Spleen (tissue), 11 donors: ENCODE results near the gene TMEM132D. TPM values are rescaled to one million over a fixed set of nuclear protein-coding genes. Genes with fewer than 3 reads are reported as not detected.

ENCODE experiments used
- DNase-seq: peaks from one replicate; pipeline ENCODE4 v3.0.0-alpha.2; 2020
- H3K27ac ChIP-seq, 8 donors: fragments of 200-600 bp; sonication (generic) in 7 of 8; 1 replicate in 4 of 8; 2 replicates in 4 of 8; pipeline versions ENCODE4 v1.5.0 to v1.8.0; 2016 to 2021; ENCODE audit warnings: inconsistent platforms in 4 of 8, mild to moderate bottlenecking in 4 of 8, moderate library complexity in 1 of 8
- H3K27me3 ChIP-seq, 7 donors: fragments of 200-600 bp; sonication (generic) in 6 of 7; replicated peaks in 1 of 7; 1 replicate in 4 of 7; 2 replicates in 3 of 7; pipeline versions ENCODE4 v1.5.0 to v1.8.0; 2016 to 2021; ENCODE audit warnings: inconsistent platforms in 3 of 7, mild to moderate bottlenecking in 1 of 7
- H3K36me3 ChIP-seq, 6 donors: fragments of 200-600 bp; sonication (generic) in 5 of 6; 1 replicate in 4 of 6; 2 replicates in 2 of 6; pipeline versions ENCODE4 v1.5.0 to v1.8.0; 2016 to 2021; ENCODE audit warnings: inconsistent platforms in 2 of 6
- H3K4me1 ChIP-seq, 6 donors: fragments of 200-600 bp; sonication (generic) in 5 of 6; 1 replicate in 3 of 6; 2 replicates in 3 of 6; pipeline versions ENCODE4 v1.5.0 to v1.8.0; 2016 to 2021; ENCODE audit warnings: inconsistent platforms in 3 of 6
- H3K4me3 ChIP-seq, 8 donors: fragments of 200-600 bp; sonication (generic) in 7 of 8; 1 replicate in 4 of 8; 2 replicates in 4 of 8; pipeline versions ENCODE4 v1.5.0 to v1.8.0; 2016 to 2021; ENCODE audit warnings: inconsistent platforms in 4 of 8, mild to moderate bottlenecking in 4 of 8, moderate library complexity in 2 of 8
- H3K9me3 ChIP-seq, 8 donors: fragments of 200-600 bp; sonication (generic) in 7 of 8; 1 replicate in 4 of 8; 2 replicates in 4 of 8; pipeline versions ENCODE4 v1.5.0 to v1.8.0; 2016 to 2021; ENCODE audit warnings: inconsistent platforms in 4 of 8
- POLR2A ChIP-seq, 3 donors: fragments of 450-650 bp; IDR thresholded peaks; one replicate each; pipeline ENCODE4 v1.5.1; 2017; ENCODE audit warnings: antibody characterized with exemption in 3 of 3, mild to moderate bottlenecking in 1 of 3
- POLR2AphosphoS5 ChIP-seq, 3 donors: sonication (generic); formaldehyde crosslinking; IDR thresholded peaks; one replicate each; pipeline ENCODE4 v1.5.1; 2017; ENCODE audit warnings: antibody characterized with exemption in 3 of 3
- WGBS, 5 donors: extraction: QIAGEN DNeasy Blood & Tissue Kit in 3 of 5; methylation state at CpG; one replicate each; pipeline versions ENCODE4 v1.1.5 to v1.1.7; 2013 to 2018; 5-methylcytosine and 5-hydroxymethylcytosine counted together
- intact Hi-C: fragments of 100-400 bp; cut with DNase I; formaldehyde crosslinking; loops from one replicate; pipeline ENCODE4 v1.15.0; 2023; ENCODE audit warnings: low total_unique reads
- polyA plus RNA-seq, 3 donors: library from polyadenylated mRNA; stranded (reverse); fragments of 200-250 nt; gene quantifications; one replicate each; pipeline ENCODE4 v1.2.1, GENCODE V29; 2013
- total RNA-seq, 7 donors: library from RNA; depleted of rRNA in 3 of 7; stranded (reverse); fragments of >200 nt in 3 of 7; fragmentation: NEBNext Ultra II Directional in 4 of 7; extraction: Animal tissue kit (Norgen Biotek cat#: 25700) in 4 of 7; gene quantifications; one replicate each; pipeline versions ENCODE4 v1.1.0 to v1.2.1, GENCODE V29; 2016 to 2021
- TF ChIP-seq, protein P1 (sequence below), 11 experiments: fragments of 200-600 bp in 7 of 11; fragments of 450-650 bp in 4 of 11; sonication (generic) in 4 of 11; IDR thresholded peaks in 8 of 11; conservative IDR thresholded peaks in 3 of 11; 1 replicate in 7 of 11; 2 replicates in 4 of 11; pipeline versions ENCODE4 v1.4.0 to v1.8.0; 2016 to 2021; ENCODE audit warnings: antibody characterized with exemption in 11 of 11, inconsistent platforms in 4 of 11, mild to moderate bottlenecking in 1 of 11
- donor health status: healthy with polysubstance abuse.
- donor health status: DM: no; HTN: no; CAD: no; lungs with moderate emphysema.
- donor health status: DM: no; HTN: no; CAD: no.
- donor health status: Bipolar disorder and iron deficiency.
- donor health status: healthy.
- donor health status: DM: no; HTN: no; CAD: no.
- donor health status: DM: yes; HTN: yes; CAD: no.

Gene TMEM132D
- total and polyA plus RNA-seq, 10 donors, result 0.03 TPM; not detected in 9

GRCh38 chr12:129083121-129083840, 820.5 kb downstream of the TMEM132D start:
- DNase-seq, result no peak
- H3K36me3 ChIP-seq, result no peaks in the 10 kb centered on the region
- 52 to 66% (median 59%) methylated on average over 7 of the region's 7 CpGs for WGBS, 5 donors
- H3K27me3 ChIP-seq, result peaks cover 0 to 20% (median 0%) of the 10 kb centered on the region in 7 donors
- no peak overlapping the region for H3K4me3 ChIP-seq
- H3K27ac ChIP-seq, result no peak overlapping the region
- TF ChIP-seq POLR2AphosphoS5 (IDR thresholded peaks at IDR 0.05) (no peak), POLR2A (IDR thresholded peaks at IDR 0.05) (no peak)
- TF ChIP-seq, protein P1, sequence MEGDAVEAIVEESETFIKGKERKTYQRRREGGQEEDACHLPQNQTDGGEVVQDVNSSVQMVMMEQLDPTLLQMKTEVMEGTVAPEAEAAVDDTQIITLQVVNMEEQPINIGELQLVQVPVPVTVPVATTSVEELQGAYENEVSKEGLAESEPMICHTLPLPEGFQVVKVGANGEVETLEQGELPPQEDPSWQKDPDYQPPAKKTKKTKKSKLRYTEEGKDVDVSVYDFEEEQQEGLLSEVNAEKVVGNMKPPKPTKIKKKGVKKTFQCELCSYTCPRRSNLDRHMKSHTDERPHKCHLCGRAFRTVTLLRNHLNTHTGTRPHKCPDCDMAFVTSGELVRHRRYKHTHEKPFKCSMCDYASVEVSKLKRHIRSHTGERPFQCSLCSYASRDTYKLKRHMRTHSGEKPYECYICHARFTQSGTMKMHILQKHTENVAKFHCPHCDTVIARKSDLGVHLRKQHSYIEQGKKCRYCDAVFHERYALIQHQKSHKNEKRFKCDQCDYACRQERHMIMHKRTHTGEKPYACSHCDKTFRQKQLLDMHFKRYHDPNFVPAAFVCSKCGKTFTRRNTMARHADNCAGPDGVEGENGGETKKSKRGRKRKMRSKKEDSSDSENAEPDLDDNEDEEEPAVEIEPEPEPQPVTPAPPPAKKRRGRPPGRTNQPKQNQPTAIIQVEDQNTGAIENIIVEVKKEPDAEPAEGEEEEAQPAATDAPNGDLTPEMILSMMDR (IDR thresholded peaks at IDR 0.05 in 8 of 11, conservative IDR thresholded peaks at IDR 0.05 in 3 of 11), result no peak
- no peaks in the 10 kb centered on the region for H3K4me1 ChIP-seq
- H3K9me3 ChIP-seq, result no peaks in the 10 kb centered on the region
- intact Hi-C loops, result no loop called here

GRCh38 chr12:129082441-129082840, 821.4 kb downstream of the TMEM132D start:
- H3K27me3 ChIP-seq, result peaks cover 0 to 20% (median 0%) of the 10 kb centered on the region in 7 donors

GRCh38 chr12:129081755-129082250, 822.0 kb downstream of the TMEM132D start:
- intact Hi-C loops, result no loop called here
- no peak for DNase-seq
- TF ChIP-seq POLR2A (IDR thresholded peaks at IDR 0.05), result no peak
- TF ChIP-seq, protein P1 (IDR thresholded peaks at IDR 0.05 in 8 of 11, conservative IDR thresholded peaks at IDR 0.05 in 3 of 11), result no peak
- no peak for TF ChIP-seq POLR2AphosphoS5 (IDR thresholded peaks at IDR 0.05)
- no peaks in the 10 kb centered on the region for H3K9me3 ChIP-seq
- H3K4me1 ChIP-seq, result no peaks in the 10 kb centered on the region
- 79 to 86% (median 84%) methylated on average over 6 to 14 of the region's 14 CpGs for WGBS, 5 donors
- H3K4me3 ChIP-seq, result no peak overlapping the region
- no peak overlapping the region for H3K27ac ChIP-seq
- peaks cover 0 to 20% (median 0%) of the 10 kb centered on the region in 7 donors for H3K27me3 ChIP-seq
- H3K36me3 ChIP-seq, result no peaks in the 10 kb centered on the region

More at GRCh38 chr12:129082441-129082840, 821.4 kb downstream of the TMEM132D start:
- 43 to 69% (median 66%) methylated on average over 4 of the region's 4 CpGs for WGBS, 5 donors
- Histone ChIP-seq H3K36me3 (no peaks in the 10 kb centered on the region), H3K27ac (no peak overlapping the region), H3K4me3 (no peak overlapping the region), H3K9me3 (no peaks in the 10 kb centered on the region), H3K4me1 (no peaks in the 10 kb centered on the region)
- intact Hi-C loops, result no loop called here
- TF ChIP-seq POLR2A (IDR thresholded peaks at IDR 0.05), result no peak
- TF ChIP-seq, protein P1 (IDR thresholded peaks at IDR 0.05 in 8 of 11, conservative IDR thresholded peaks at IDR 0.05 in 3 of 11), result no peak
- TF ChIP-seq POLR2AphosphoS5 (IDR thresholded peaks at IDR 0.05), result no peak
- DNase-seq, result no peak

DNA sequence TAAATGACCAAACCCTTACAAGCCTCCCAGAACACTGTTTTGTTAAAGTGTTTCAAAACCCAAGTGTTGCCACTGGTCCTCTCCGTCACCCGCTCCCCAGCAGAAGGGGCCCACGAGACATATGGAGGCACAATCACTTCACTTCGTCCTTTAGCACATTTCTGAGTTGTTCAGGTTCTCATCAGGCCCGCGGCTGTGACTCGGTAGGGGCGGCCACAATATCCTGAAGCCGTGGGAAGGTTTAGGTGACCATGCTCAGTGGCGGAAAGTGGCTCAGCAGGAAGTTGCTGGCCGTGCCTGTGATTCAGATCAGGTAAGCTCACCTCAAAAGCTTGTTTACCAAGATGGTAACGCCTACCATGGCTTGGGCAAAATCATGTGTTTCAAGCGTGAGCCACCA, 823.0 kb downstream of the TMEM132D start:
- 82 to 88% (median 84%) methylated on average over 10 to 13 of the region's 13 CpGs for WGBS, 5 donors
- no peaks in the 10 kb centered on the region for H3K9me3 ChIP-seq
- no peak for DNase-seq
- H3K36me3 ChIP-seq, result no peaks in the 10 kb centered on the region
- no peak overlapping the region for H3K27ac ChIP-seq
- no peak overlapping the region for H3K4me3 ChIP-seq
- H3K27me3 ChIP-seq, result peaks cover 0 to 20% (median 0%) of the 10 kb centered on the region in 7 donors
- TF ChIP-seq, protein P1 (IDR thresholded peaks at IDR 0.05 in 8 of 11, conservative IDR thresholded peaks at IDR 0.05 in 3 of 11), result no peak
- H3K4me1 ChIP-seq, result no peaks in the 10 kb centered on the region
- intact Hi-C loops, result no loop called here
